DND-41 (cell line): Measurements from ENCODE around the gene ABRACL.

ENCODE experiments used
- CTCF ChIP-seq: IDR thresholded peaks from 2 replicates; pipeline ENCODE4 v1.5.1; 2012; ENCODE audit warnings: borderline replicate concordance, low read length, moderate library complexity, mild to moderate bottlenecking; ENCODE audit not compliant: poor library complexity, severe bottlenecking; ENCODE audit errors: extremely low read depth
- EZH2 ChIP-seq: IDR thresholded peaks from 3 replicates; pipeline ENCODE4 v1.6.1; 2012; ENCODE audit warnings: borderline replicate concordance, low read depth, mild to moderate bottlenecking, moderate library complexity, low read length, inconsistent platforms; ENCODE audit not compliant: severe bottlenecking

- TF ChIP-seq CTCF (no peak), EZH2 (no peak)
These were observed 11.3 kb upstream of the ABRACL start for GRCh38 chr6:139017227-139017626.
